A549 (cell line): Measurements from ENCODE around the gene FSTL3. TPM values are rescaled to one million over a fixed set of nuclear protein-coding genes. Genes with fewer than 3 reads are reported as not detected.
A peak's percentile ranks its signal among the peaks of the same experiment; 100 is the strongest.

ENCODE experiments used
- ATAC-seq, 2 experiments: fragments of 200-7000 bp in 1 of 2; fragments of >200 bp in 1 of 2; cut with Nextera tagmentation in 1 of 2; cut with Tn5 transposase in 1 of 2; 3 replicates each; pipeline versions ENCODE4 v1.8.0 to v1.9.1; 2018 to 2020; ENCODE audit warnings: mild to moderate bottlenecking in 1 of 2, moderate library complexity in 1 of 2
- CTCF ChIA-PET: fragments of 300-600 bp; sonication (Branson Sonifier 250); formaldehyde crosslinking; extraction: SDS; loops from one replicate; lab custom pipeline; 2021; ENCODE audit warnings: antibody characterized with exemption, inconsistent platforms; lab: Yijun Ruan, JAX
- POLR2A ChIA-PET: fragments of 350-600 bp; formaldehyde crosslinking; extraction: SDS; loops from one replicate; lab custom pipeline; 2021; ENCODE audit warnings: antibody characterized with exemption, inconsistent platforms; lab: Yijun Ruan, JAX
- DNase-seq, 2 experiments: peaks; one replicate each; pipeline versions ENCODE4 v3.0.0 to v3.0.0-alpha.2; 2011 to 2016; ENCODE audit warnings: low read depth in 1 of 2, low spot score in 1 of 2
- FAIRE-seq: peaks from 2 replicates; lab custom pipeline; 2011; peaks lifted over from hg19 to GRCh38; lab: Jason Lieb, UNC
- H3K27ac ChIP-seq, 2 experiments: fragments of >200 bp; sonication (Bioruptor Twin); formaldehyde crosslinking; 3 replicates each; pipeline ENCODE4 v1.5.1; 2016 to 2017
- H3K4me1 ChIP-seq: fragments of >200 bp; sonication (Bioruptor Twin); formaldehyde crosslinking; 3 replicates; pipeline ENCODE4 v1.6.1; 2016
- H3K4me2 ChIP-seq: fragments of >200 bp; sonication (Bioruptor Twin); formaldehyde crosslinking; 3 replicates; pipeline ENCODE4 v1.6.1; 2016
- H3K4me3 ChIP-seq: fragments of >200 bp; sonication (Bioruptor Twin); formaldehyde crosslinking; 3 replicates; pipeline ENCODE4 v1.5.1; 2016
- H3K9me3 ChIP-seq: fragments of >200 bp; sonication (Bioruptor Twin); formaldehyde crosslinking; 3 replicates; pipeline ENCODE4 v1.6.1; 2016
- BHLHE40 ChIP-seq: IDR thresholded peaks from 2 replicates; pipeline ENCODE4 v1.6.1; 2012; ENCODE audit warnings: low read depth, low read length, inconsistent platforms
- CBX2 ChIP-seq: fragments of 200-600 bp; sonication (generic); IDR thresholded peaks from 2 replicates; pipeline ENCODE4 v1.6.1; 2016; ENCODE audit warnings: low read depth, mild to moderate bottlenecking, borderline replicate concordance
- CBX8 ChIP-seq: fragments of 200-600 bp; sonication (generic); IDR thresholded peaks from 2 replicates; pipeline ENCODE4 v1.6.1; 2016
- CEBPB ChIP-seq, 2 experiments: fragments of >200 bp in 1 of 2; sonication (Bioruptor Twin) in 1 of 2; formaldehyde crosslinking in 1 of 2; IDR thresholded peaks; 2 replicates each; pipeline ENCODE4 v1.6.1; 2012 to 2016
- EHF ChIP-seq: fragments of 250-450 bp; sonication (Bioruptor Pico); IDR thresholded peaks from 2 replicates; pipeline ENCODE4 v1.5.0; 2020; ENCODE audit warnings: mild to moderate bottlenecking
- EHMT2 ChIP-seq: fragments of 200-600 bp; sonication (generic); IDR thresholded peaks from 2 replicates; pipeline ENCODE4 v1.6.1; 2016; ENCODE audit warnings: antibody characterized with exemption, low read depth, mild to moderate bottlenecking, moderate library complexity
- FOXS1 ChIP-seq: fragments of 250-450 bp; sonication (Bioruptor Pico); IDR thresholded peaks from 2 replicates; pipeline ENCODE4 v1.5.0; 2020; ENCODE audit warnings: mild to moderate bottlenecking, moderate library complexity
- HOXB13 ChIP-seq: fragments of 250-450 bp; sonication (Bioruptor Pico); IDR thresholded peaks from 2 replicates; pipeline ENCODE4 v1.5.0; 2020; ENCODE audit warnings: low read depth, mild to moderate bottlenecking, moderate library complexity
- HOXB5 ChIP-seq: fragments of 250-450 bp; sonication (Bioruptor Pico); IDR thresholded peaks from 2 replicates; pipeline ENCODE4 v1.5.0; 2020; ENCODE audit warnings: mild to moderate bottlenecking, moderate library complexity
- JUN ChIP-seq, 2 experiments: fragments of >200 bp; sonication (Bioruptor Twin); formaldehyde crosslinking; IDR thresholded peaks; 2 replicates in 1 of 2; 3 replicates in 1 of 2; pipeline ENCODE4 v1.6.1; 2016 to 2017
- JUNB ChIP-seq: fragments of >200 bp; sonication (Bioruptor Twin); formaldehyde crosslinking; IDR thresholded peaks from 2 replicates; pipeline ENCODE4 v1.6.1; 2016
- KDM1A ChIP-seq: fragments of 200-600 bp; sonication (generic); IDR thresholded peaks from 2 replicates; pipeline ENCODE4 v1.6.1; 2016; ENCODE audit warnings: low read depth, mild to moderate bottlenecking
- NPAS2 ChIP-seq: fragments of 250-450 bp; sonication (Bioruptor Pico); IDR thresholded peaks from 2 replicates; pipeline ENCODE4 v1.8.0; 2022; ENCODE audit warnings: mild to moderate bottlenecking, moderate library complexity, borderline replicate concordance
- NR3C1 ChIP-seq: fragments of >200 bp; sonication (Bioruptor Twin); formaldehyde crosslinking; IDR thresholded peaks from 3 replicates; pipeline ENCODE4 v1.6.1; 2017
- RARB ChIP-seq: fragments of 250-450 bp; sonication (Bioruptor Pico); IDR thresholded peaks from 2 replicates; pipeline ENCODE4 v1.8.0; 2021; ENCODE audit warnings: mild to moderate bottlenecking, moderate library complexity
- TP53 ChIP-seq: fragments of 250-450 bp; sonication (Bioruptor Pico); IDR thresholded peaks from 2 replicates; pipeline ENCODE4 v1.5.0; 2021; ENCODE audit warnings: mild to moderate bottlenecking, moderate library complexity
- ZC3H11A ChIP-seq: fragments of 450-650 bp; IDR thresholded peaks from 2 replicates; pipeline ENCODE4 v1.6.1; 2014; ENCODE audit warnings: antibody characterized with exemption, mild to moderate bottlenecking
- ZFP36 ChIP-seq: fragments of 450-650 bp; IDR thresholded peaks from 2 replicates; pipeline ENCODE4 v1.6.1; 2014; ENCODE audit warnings: borderline replicate concordance; ENCODE audit not compliant: partially characterized antibody
- WGBS: methylation state at CpG from one replicate; pipeline ENCODE4 v1.1.6; 2017; ENCODE audit errors: missing lambda C conversion rate; 5-methylcytosine and 5-hydroxymethylcytosine counted together
- polyA plus RNA-seq, 4 experiments: library from polyadenylated mRNA; depleted of rRNA in 3 of 4; stranded (reverse); fragments of >200 nt; fragmentation: RNase III in 1 of 4; extraction: RNeasy Plus Mini Kit Qiagen cat#74134 plus additional on column Dnase treatment in 1 of 4; gene quantifications; 2 replicates in 3 of 4; 3 replicates in 1 of 4; pipeline ENCODE4 v1.2.3, GENCODE V29; 2011 to 2017
- TF ChIP-seq, protein P1 (sequence below): fragments of >200 bp; sonication (Bioruptor Twin); formaldehyde crosslinking; IDR thresholded peaks from 3 replicates; pipeline ENCODE4 v1.5.1; 2016
- TF ChIP-seq, protein P2 (sequence below): fragments of 150-350 bp; IDR thresholded peaks from 2 replicates; pipeline ENCODE4 v1.6.1; 2014; ENCODE audit warnings: low read depth, mild to moderate bottlenecking, low read length
- TF ChIP-seq, protein P3 (sequence below): fragments of >200 bp; sonication (Bioruptor Twin); formaldehyde crosslinking; IDR thresholded peaks from 3 replicates; pipeline ENCODE4 v1.6.1; 2016
- TF ChIP-seq, protein P4 (sequence below): IDR thresholded peaks from 2 replicates; pipeline ENCODE4 v1.6.1; 2012; ENCODE audit warnings: low read depth, borderline replicate concordance

Gene FSTL3
- polyA plus RNA-seq, 2 of the 4 experiments (the other 2 are of a cell fraction): 58.1 to 131 TPM

DNA sequence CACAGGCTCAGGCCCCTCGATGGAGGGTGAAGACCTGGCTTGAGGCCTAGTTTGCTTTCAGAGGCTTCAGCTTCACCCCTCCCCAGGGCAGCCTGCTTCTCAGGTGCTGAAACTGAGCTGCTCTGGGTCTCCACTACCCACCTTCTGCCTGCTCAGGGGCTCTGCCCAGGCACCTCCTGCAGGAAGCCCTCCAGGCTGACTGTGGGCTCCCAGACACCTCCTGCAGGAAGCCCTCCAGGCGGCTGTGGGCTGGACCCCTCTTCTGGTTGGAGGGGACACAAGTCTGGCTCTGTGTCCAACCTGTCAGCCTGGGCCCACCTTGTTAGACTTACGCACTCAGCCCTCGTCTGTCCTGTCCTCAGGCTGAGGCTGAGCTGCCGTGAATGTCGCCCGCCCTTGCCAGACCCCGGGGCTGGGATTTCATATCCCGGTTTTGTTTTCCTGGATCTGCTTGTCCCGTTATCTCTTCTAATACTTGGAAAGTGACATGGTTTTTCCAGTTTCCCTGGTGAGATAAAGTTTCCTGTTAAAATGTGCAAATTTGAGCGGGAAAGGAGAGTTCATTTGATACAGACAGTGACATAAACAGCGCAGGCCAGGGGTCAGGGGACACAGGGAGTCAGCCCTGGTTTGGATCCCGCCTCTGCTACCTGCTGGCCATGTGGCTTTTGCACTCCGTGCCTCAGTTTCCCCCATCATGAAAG is 53.9 kb downstream of the FSTL3 start:
- Histone ChIP-seq H3K9me3 (no peaks in the 10 kb centered on the region), H3K4me1 (0 out of 3 replicates have a peak, but pooled peaks cover 4% of the 10 kb centered on the region), H3K4me3 (no peak overlapping the region), H3K27ac (no peak overlapping the region), H3K4me2 (no peak overlapping the region)
- 0 out of 6 replicates have a peak, but pooled peaks of 1 of the 2 experiments have one; percentile 17 for ATAC-seq
- ChIA-PET POLR2A (interaction anchor here (0.7 kb wide), 1 partner anchor 24 kb away, joined by 8 read pairs; no protein-coding TSS in a partner anchor), CTCF (interaction anchor here (0.9 to 1.4 kb wide), 5 partner anchors 31 to 142 kb away, joined by 3 read pairs; no protein-coding TSS in a partner anchor)
- FAIRE-seq: no peak
- DNase-seq: no peak
- TF ChIP-seq, protein P1, sequence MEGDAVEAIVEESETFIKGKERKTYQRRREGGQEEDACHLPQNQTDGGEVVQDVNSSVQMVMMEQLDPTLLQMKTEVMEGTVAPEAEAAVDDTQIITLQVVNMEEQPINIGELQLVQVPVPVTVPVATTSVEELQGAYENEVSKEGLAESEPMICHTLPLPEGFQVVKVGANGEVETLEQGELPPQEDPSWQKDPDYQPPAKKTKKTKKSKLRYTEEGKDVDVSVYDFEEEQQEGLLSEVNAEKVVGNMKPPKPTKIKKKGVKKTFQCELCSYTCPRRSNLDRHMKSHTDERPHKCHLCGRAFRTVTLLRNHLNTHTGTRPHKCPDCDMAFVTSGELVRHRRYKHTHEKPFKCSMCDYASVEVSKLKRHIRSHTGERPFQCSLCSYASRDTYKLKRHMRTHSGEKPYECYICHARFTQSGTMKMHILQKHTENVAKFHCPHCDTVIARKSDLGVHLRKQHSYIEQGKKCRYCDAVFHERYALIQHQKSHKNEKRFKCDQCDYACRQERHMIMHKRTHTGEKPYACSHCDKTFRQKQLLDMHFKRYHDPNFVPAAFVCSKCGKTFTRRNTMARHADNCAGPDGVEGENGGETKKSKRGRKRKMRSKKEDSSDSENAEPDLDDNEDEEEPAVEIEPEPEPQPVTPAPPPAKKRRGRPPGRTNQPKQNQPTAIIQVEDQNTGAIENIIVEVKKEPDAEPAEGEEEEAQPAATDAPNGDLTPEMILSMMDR: no peak
- TF ChIP-seq, protein P2, sequence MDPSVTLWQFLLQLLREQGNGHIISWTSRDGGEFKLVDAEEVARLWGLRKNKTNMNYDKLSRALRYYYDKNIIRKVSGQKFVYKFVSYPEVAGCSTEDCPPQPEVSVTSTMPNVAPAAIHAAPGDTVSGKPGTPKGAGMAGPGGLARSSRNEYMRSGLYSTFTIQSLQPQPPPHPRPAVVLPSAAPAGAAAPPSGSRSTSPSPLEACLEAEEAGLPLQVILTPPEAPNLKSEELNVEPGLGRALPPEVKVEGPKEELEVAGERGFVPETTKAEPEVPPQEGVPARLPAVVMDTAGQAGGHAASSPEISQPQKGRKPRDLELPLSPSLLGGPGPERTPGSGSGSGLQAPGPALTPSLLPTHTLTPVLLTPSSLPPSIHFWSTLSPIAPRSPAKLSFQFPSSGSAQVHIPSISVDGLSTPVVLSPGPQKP: no peak
- TF ChIP-seq KDM1A: no peak
- no peak for TF ChIP-seq HOXB5
- no peak for TF ChIP-seq NR3C1
- no peak for TF ChIP-seq EHMT2
- peak; percentile 76 for TF ChIP-seq ZFP36
- TF ChIP-seq, protein P3, sequence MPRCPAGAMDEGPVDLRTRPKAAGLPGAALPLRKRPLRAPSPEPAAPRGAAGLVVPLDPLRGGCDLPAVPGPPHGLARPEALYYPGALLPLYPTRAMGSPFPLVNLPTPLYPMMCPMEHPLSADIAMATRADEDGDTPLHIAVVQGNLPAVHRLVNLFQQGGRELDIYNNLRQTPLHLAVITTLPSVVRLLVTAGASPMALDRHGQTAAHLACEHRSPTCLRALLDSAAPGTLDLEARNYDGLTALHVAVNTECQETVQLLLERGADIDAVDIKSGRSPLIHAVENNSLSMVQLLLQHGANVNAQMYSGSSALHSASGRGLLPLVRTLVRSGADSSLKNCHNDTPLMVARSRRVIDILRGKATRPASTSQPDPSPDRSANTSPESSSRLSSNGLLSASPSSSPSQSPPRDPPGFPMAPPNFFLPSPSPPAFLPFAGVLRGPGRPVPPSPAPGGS: no peak
- no peak for TF ChIP-seq JUNB
- WGBS: 86% methylated on average over 13 of the region's 14 CpGs

DNA sequence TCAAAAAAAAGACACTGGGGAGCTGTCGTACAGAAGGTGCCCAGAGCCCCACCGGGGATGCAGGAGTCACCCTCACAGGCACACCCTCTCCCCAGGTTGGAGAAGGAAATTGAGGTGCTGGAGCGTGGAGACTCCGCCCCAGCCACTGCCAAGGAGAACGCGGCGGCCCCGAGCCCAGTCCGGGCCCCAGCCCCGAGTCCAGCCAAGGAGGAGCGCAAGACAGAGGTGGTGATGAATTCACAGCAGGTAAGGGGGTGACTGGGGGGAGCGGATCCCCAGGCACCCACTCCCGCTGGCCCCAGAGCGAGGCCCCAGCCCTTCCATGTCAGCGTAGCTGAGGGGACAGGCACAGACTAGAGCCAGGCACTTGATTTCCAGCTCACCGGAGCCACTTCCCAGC is 54.8 kb downstream of the FSTL3 start:
- CTCF ChIA-PET: interaction anchor here (0.9 to 1.5 kb wide), 4 partner anchors 10 to 142 kb away, joined by 3 to 6 read pairs (median 3); no protein-coding TSS in a partner anchor
- 0 out of 3 replicates have a peak, but pooled peaks cover 4% of the 10 kb centered on the region for H3K4me1 ChIP-seq

More for the DNA sequence above, 54.8 kb downstream of the FSTL3 start:
- WGBS: 88% methylated on average over 11 of the region's 16 CpGs
- Histone ChIP-seq H3K27ac (no peak overlapping the region), H3K4me2 (no peak overlapping the region)
- POLR2A ChIA-PET: no interaction called here
- FAIRE-seq (no peak), ATAC-seq (no peak), DNase-seq (no peak)
- TF ChIP-seq, protein P4, sequence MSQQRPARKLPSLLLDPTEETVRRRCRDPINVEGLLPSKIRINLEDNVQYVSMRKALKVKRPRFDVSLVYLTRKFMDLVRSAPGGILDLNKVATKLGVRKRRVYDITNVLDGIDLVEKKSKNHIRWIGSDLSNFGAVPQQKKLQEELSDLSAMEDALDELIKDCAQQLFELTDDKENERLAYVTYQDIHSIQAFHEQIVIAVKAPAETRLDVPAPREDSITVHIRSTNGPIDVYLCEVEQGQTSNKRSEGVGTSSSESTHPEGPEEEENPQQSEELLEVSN: no peak
- TF ChIP-seq ZC3H11A: no peak
- TF ChIP-seq JUN (IDR thresholded peaks at IDR 0.05): no peak
- TF ChIP-seq BHLHE40: no peak
- TF ChIP-seq CBX2: no peak
- TF ChIP-seq CEBPB (IDR thresholded peaks at IDR 0.05): no peak
- TF ChIP-seq FOXS1 (CRISPR knock-in tag): no peak
- TF ChIP-seq CBX8: no peak
- no peak for TF ChIP-seq NPAS2
- TF ChIP-seq, protein P3: no peak
- TF ChIP-seq TP53: no peak
- TF ChIP-seq HOXB13: no peak
- TF ChIP-seq EHF (CRISPR knock-in tag): no peak
- TF ChIP-seq, protein P1: no peak
- no peak for TF ChIP-seq RARB (CRISPR knock-in tag)
- TF ChIP-seq, all 56 proteins: peak for 0
- no peaks in the 10 kb centered on the region for H3K9me3 ChIP-seq
- no peak overlapping the region for H3K4me3 ChIP-seq
